IPS-15b (cell line): ENCODE data around the gene OLFML1.

Source experiments
- H3K27me3 ChIP-seq: one replicate; pipeline ENCODE4 v1.6.1; 2013; ENCODE audit warnings: low read length; ENCODE audit not compliant: control insufficient read depth, insufficient read depth
- H3K36me3 ChIP-seq: one replicate; pipeline ENCODE4 v1.6.1; 2013; ENCODE audit warnings: low read length; ENCODE audit not compliant: control insufficient read depth, insufficient read depth
- H3K4me1 ChIP-seq: one replicate; pipeline ENCODE4 v1.6.1; 2013; ENCODE audit warnings: mild to moderate bottlenecking, low read length; ENCODE audit not compliant: control insufficient read depth, insufficient read depth
- H3K4me3 ChIP-seq: one replicate; pipeline ENCODE4 v1.5.1; 2013; ENCODE audit warnings: low read depth, low read length
- H3K9ac ChIP-seq: one replicate; pipeline ENCODE4 v1.6.1; 2013; ENCODE audit warnings: low read depth, mild to moderate bottlenecking, low read length
- H3K9me3 ChIP-seq: one replicate; pipeline ENCODE4 v1.6.1; 2013; ENCODE audit warnings: mild to moderate bottlenecking, low read length; ENCODE audit not compliant: control insufficient read depth, insufficient read depth

OLFML1 gene

DNA sequence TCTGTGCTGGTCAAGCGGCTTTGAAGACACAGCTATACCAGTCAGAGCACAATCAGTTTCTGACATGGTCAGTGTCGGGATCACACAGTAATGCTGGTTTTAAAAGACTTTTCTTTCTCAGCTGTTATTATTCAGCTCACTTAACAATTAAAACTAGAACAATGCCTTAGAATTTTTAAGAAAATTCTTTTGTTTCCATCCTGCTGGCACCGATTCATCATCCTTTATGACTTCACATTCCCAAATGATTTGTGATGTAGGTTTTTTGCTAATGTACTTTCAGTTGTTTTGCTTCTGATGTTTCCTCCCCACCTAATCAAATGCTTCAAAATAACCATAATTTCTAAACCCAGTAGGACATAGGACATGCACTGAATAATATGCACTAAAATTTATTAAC, 34.5 kb upstream of the OLFML1 start:
- Histone ChIP-seq H3K27me3 (no peaks in the 10 kb centered on the region), H3K9ac (no peak overlapping the region), H3K4me3 (no peak overlapping the region), H3K36me3 (no peaks in the 10 kb centered on the region), H3K9me3 (no peaks in the 10 kb centered on the region), H3K4me1 (no peaks in the 10 kb centered on the region)

- H3K4me1 ChIP-seq: no peaks in the 10 kb centered on the region
- H3K36me3 ChIP-seq: no peaks in the 10 kb centered on the region
- no peak overlapping the region for H3K4me3 ChIP-seq
- H3K9ac ChIP-seq: no peak overlapping the region
- no peaks in the 10 kb centered on the region for H3K9me3 ChIP-seq
- no peaks in the 10 kb centered on the region for H3K27me3 ChIP-seq
Observed at GRCh38 chr11:7451520-7451919, 33.8 kb upstream of the OLFML1 start.

DNA sequence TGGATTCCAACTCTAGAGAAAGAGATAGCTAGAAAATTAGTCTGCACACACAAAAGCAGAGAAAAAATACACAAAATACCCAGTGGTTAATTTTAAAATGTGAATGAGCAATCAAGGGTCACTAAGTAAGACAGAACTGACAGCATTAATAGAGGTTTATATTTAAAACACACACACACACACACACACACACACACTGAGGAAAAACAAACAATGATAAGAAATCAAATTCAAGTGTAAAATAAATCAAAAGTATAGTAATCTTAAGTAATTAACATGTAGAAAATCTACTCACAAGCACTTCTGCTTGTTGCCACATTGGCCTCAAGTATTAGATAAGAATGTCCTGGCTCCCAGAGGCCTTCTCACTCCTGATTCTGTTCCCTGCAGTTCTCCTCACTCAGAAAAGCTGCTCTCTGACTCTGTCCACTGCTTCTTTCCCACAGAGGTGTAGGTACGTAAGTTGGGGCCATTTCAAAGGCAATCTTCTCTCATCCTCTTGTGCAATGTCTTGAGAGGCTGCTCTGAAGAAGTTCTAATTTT, 33.3 kb upstream of the OLFML1 start:
- no peaks in the 10 kb centered on the region for H3K36me3 ChIP-seq
- no peaks in the 10 kb centered on the region for H3K27me3 ChIP-seq
- H3K4me1 ChIP-seq: no peaks in the 10 kb centered on the region
- H3K4me3 ChIP-seq: no peak overlapping the region
- H3K9me3 ChIP-seq: no peaks in the 10 kb centered on the region
- H3K9ac ChIP-seq: no peak overlapping the region

DNA sequence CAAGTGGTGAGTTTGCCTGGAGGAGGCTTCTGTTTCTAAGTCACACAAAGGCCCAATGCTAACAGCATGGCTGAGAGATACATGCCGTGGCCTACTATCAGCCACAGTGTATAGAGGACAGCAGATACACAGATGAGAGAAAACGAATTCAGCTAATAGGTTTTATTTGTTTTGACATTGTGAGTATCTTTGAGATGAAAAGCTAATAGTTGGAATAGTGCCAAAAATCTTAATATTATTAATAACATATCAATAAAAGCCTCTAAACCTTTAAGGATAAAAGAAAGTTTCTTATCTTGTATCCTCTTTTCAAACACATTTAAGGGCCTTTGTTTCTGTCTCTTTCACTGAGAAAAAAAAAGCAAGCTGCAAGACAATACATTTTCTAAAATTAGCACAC, 30.5 kb upstream of the OLFML1 start:
- no peaks in the 10 kb centered on the region for H3K27me3 ChIP-seq
- no peaks in the 10 kb centered on the region for H3K9me3 ChIP-seq
- no peaks in the 10 kb centered on the region for H3K36me3 ChIP-seq
- H3K4me3 ChIP-seq: no peak overlapping the region
- H3K4me1 ChIP-seq: no peaks in the 10 kb centered on the region
- H3K9ac ChIP-seq: no peak overlapping the region

- no peaks in the 10 kb centered on the region for H3K4me1 ChIP-seq
- no peak overlapping the region for H3K9ac ChIP-seq
- H3K36me3 ChIP-seq: no peaks in the 10 kb centered on the region
- H3K27me3 ChIP-seq: no peaks in the 10 kb centered on the region
- no peaks in the 10 kb centered on the region for H3K9me3 ChIP-seq
- no peak overlapping the region for H3K4me3 ChIP-seq
Observed at GRCh38 chr11:7457211-7457610, 28.1 kb upstream of the OLFML1 start.

- no peaks in the 10 kb centered on the region for H3K9me3 ChIP-seq
- no peaks in the 10 kb centered on the region for H3K4me1 ChIP-seq
- no peak overlapping the region for H3K9ac ChIP-seq
- H3K4me3 ChIP-seq: no peak overlapping the region
- no peaks in the 10 kb centered on the region for H3K36me3 ChIP-seq
- H3K27me3 ChIP-seq: no peaks in the 10 kb centered on the region
Observed at GRCh38 chr11:7462706-7463105, 22.6 kb upstream of the OLFML1 start.

DNA sequence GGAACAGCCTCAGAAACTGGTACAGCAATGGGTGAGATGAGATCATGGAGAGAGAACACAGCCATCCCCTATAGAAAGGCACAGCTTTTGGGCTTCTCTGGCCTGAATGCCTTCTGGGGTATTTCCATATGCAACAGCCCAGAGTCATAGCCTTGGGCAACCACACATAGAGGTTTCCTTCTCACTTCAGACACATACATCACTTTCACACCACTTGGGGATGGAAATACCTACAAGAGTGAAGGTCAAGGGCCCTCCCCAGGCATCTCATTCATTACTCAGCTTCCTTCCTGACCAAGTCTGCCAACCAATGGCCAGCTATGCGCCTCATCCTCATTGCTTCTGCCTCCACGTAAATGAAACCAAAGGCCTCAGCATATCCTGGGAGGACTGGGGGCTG, 17.7 kb upstream of the OLFML1 start:
- Histone ChIP-seq H3K36me3 (no peaks in the 10 kb centered on the region), H3K4me1 (no peaks in the 10 kb centered on the region), H3K9ac (no peak overlapping the region), H3K27me3 (no peaks in the 10 kb centered on the region), H3K9me3 (no peaks in the 10 kb centered on the region), H3K4me3 (no peak overlapping the region)

DNA sequence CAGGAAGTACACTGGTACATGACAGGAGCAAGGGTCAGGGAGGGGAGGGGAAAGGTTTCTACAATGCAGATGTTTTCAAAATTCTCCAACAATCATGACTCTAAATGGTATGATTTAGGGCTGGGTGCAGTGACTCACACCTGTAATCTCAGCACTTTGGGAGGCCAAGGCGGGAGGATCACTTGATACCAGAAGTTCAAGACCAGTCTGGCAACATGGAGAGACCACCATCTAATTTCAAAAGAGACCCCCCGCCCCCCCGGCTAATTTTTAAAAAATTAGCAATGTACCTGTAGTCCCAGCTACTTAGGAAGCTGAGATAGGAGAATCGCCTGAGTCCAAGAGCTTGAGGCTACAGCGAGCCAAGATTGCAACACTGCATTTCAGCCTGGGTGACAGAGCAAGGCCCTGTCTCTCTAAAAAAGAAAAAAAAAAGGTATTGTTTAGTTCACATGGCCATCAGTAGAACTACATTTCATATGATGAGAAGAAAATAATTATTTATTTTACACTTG, 15.9 kb upstream of the OLFML1 start:
- H3K36me3 ChIP-seq: no peaks in the 10 kb centered on the region
- no peaks in the 10 kb centered on the region for H3K9me3 ChIP-seq

GRCh38 chr11:7471071-7471470, 14.2 kb upstream of the OLFML1 start:
- Histone ChIP-seq H3K4me1 (no peaks in the 10 kb centered on the region), H3K27me3 (no peaks in the 10 kb centered on the region), H3K4me3 (no peak overlapping the region), H3K9ac (no peak overlapping the region), H3K36me3 (no peaks in the 10 kb centered on the region), H3K9me3 (no peaks in the 10 kb centered on the region)

More for the DNA sequence above, 15.9 kb upstream of the OLFML1 start:
- no peaks in the 10 kb centered on the region for H3K27me3 ChIP-seq
- no peaks in the 10 kb centered on the region for H3K4me1 ChIP-seq
- no peak overlapping the region for H3K4me3 ChIP-seq
- H3K9ac ChIP-seq: no peak overlapping the region

DNA sequence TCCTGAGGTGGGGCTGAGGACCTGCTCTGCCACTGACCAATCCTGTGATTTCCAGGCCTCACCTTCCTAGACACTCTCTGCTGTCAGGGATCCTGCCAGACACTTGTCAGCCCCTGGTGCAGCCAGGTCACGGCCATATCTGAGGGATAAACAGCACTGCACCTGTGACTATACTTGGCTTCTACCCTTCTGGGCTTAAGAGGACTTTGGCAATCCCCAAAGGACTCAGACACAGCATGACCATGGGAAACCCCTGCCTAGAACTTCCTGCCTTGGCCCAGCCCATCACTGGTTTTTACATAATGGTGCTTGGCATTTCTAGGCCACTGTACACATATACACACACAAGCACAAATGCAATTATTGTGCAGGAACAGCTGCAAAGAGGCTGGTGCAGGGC, 11.6 kb upstream of the OLFML1 start:
- no peak overlapping the region for H3K4me3 ChIP-seq
- no peaks in the 10 kb centered on the region for H3K4me1 ChIP-seq
- no peaks in the 10 kb centered on the region for H3K36me3 ChIP-seq
- no peaks in the 10 kb centered on the region for H3K9me3 ChIP-seq
- no peaks in the 10 kb centered on the region for H3K27me3 ChIP-seq
- no peak overlapping the region for H3K9ac ChIP-seq

DNA sequence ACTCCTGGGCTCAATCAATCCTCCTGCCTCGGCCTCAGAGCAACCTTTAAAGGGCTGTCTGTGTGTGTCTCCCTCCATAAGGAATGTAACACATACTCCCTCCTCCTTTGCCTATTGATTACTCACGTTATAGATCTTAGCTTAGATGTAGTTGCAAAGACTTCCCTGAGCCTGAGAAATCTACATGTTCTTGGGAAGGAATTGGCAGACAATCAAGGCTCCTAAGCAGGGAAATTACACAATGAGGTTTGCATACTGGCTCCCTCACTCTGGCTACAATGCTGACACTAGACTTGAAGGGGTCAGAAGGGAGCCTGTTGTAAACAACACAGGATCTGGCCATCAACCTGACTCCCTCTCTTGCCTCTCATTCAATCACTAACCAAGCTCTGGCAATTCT, 5.2 kb upstream of the OLFML1 start:
- H3K4me3 ChIP-seq: no peak overlapping the region
- no peak overlapping the region for H3K9ac ChIP-seq
- H3K4me1 ChIP-seq: no peaks in the 10 kb centered on the region
- no peaks in the 10 kb centered on the region for H3K36me3 ChIP-seq
- no peaks in the 10 kb centered on the region for H3K27me3 ChIP-seq
- H3K9me3 ChIP-seq: no peaks in the 10 kb centered on the region

- Histone ChIP-seq H3K9me3 (no peaks in the 10 kb centered on the region), H3K27me3 (no peaks in the 10 kb centered on the region), H3K4me1 (no peaks in the 10 kb centered on the region), H3K36me3 (no peaks in the 10 kb centered on the region), H3K4me3 (no peak overlapping the region), H3K9ac (no peak overlapping the region)
Observed at GRCh38 chr11:7484131-7484530, 1.2 kb upstream of the OLFML1 start.
